AG09319 (cell line): ENCODE measurements around the gene VWC2L.

Experiments used
- DNase-seq: peaks from one replicate; pipeline ENCODE4 v3.0.0-alpha.2; 2010; ENCODE audit warnings: low read depth; ENCODE audit errors: extremely low read depth
- TF ChIP-seq, protein P1 (sequence below): IDR thresholded peaks from 2 replicates; pipeline ENCODE4 v1.5.1; 2011; ENCODE audit warnings: low read depth, mild to moderate bottlenecking, inconsistent platforms, low read length, moderate library complexity

The VWC2L gene

DNA sequence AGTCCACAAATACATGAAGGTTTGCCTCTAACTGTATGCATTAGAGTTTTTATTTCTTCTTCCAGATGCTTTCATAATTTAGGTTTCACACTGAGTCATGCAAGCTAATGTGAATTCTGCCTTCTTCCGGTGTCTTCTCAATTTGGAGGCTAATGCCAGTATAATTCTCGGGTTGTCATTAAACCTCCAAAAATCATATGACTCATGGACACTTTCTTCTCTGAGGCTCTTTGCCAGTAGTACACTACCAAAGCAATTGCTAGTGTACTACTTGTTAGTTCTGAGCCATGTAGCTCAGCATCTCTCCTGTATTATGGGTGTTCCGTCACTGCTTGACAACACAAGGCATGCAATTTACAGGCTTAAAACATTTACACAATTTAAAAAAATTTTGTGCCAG is 137.1 kb downstream of the VWC2L start:
- no peak for DNase-seq
- TF ChIP-seq, protein P1, sequence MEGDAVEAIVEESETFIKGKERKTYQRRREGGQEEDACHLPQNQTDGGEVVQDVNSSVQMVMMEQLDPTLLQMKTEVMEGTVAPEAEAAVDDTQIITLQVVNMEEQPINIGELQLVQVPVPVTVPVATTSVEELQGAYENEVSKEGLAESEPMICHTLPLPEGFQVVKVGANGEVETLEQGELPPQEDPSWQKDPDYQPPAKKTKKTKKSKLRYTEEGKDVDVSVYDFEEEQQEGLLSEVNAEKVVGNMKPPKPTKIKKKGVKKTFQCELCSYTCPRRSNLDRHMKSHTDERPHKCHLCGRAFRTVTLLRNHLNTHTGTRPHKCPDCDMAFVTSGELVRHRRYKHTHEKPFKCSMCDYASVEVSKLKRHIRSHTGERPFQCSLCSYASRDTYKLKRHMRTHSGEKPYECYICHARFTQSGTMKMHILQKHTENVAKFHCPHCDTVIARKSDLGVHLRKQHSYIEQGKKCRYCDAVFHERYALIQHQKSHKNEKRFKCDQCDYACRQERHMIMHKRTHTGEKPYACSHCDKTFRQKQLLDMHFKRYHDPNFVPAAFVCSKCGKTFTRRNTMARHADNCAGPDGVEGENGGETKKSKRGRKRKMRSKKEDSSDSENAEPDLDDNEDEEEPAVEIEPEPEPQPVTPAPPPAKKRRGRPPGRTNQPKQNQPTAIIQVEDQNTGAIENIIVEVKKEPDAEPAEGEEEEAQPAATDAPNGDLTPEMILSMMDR = no peak

DNA sequence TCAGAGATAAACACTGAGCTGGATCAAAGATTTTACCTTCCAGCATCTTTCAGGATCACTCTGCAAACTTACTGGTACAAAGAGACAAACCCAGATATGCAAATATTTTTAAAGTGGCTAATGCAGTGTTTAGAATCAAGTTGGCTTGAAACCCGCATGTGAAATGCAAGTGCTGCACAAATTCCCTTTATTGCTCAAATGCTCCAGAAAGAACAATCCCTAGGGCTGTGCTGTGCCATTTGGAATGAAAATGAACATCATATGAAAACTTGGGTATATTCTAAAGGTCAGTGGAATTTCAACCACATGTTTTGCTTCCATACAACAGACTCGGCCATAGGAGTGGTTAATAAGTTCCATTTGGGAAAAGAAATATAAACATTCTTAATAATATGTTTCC is 139.1 kb downstream of the VWC2L start:
- TF ChIP-seq, protein P1 = no peak

DNA sequence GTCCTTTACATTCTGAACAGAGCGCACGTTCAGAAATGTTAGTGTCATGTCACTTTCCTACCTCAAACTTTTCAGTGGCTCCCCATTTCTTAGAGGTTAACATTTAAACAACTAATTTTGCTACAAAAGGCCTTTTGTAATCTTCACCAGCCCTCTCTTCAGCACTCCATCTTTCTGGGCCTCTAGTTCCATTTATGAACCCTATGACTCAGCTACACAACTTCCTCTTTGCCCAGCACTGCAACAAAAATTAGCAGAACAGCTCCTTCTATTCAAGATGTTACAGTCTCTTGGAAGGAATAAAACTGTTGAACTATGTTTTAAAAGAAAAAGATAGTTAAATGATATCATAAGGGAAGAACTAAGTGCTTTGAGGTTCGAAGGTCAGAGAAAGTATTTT is 139.9 kb downstream of the VWC2L start:
- TF ChIP-seq, protein P1 = no peak
- DNase-seq = no peak

More for the DNA sequence above, 139.1 kb downstream of the VWC2L start:
- no peak for DNase-seq

DNA sequence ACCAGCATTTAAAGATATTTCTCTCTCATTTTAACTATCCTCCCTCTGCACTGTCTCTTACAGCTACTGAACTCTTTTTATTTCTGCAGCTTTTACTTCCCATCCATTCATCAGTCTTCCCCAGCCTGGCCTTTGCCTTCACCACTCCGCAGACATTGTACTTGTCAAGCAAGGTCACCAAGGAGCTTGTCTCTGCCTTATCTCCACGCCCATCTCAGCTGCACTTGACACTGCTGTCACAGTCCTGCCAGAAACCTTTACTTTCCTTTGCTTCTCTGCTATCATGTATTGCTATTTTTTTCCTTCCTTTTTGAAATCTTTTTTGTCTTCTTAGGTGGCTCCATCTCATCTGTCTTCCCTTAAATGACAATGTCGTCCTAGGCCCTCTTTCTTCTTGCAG is 147.0 kb downstream of the VWC2L start:
- TF ChIP-seq, protein P1 = no peak
- DNase-seq = no peak

DNA sequence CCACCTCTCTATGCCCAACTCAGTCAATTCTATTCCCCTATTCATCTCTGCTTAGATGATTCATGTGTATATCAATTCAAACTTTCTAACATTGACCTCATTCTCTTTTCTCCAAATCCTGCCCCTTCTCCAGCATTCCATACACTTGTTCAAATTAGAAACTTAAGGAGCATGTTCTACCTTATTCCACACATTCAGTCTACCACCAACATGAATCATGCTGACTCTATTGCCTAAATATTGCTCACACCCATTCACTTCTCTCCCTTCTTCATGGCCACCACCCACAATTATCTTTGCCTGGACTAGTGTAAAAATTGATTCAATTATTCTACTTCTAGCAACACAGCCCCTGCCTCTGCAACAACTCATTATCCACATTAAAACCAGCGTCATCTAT is 147.5 kb downstream of the VWC2L start:
- no peak for DNase-seq
- TF ChIP-seq, protein P1 = no peak

DNA sequence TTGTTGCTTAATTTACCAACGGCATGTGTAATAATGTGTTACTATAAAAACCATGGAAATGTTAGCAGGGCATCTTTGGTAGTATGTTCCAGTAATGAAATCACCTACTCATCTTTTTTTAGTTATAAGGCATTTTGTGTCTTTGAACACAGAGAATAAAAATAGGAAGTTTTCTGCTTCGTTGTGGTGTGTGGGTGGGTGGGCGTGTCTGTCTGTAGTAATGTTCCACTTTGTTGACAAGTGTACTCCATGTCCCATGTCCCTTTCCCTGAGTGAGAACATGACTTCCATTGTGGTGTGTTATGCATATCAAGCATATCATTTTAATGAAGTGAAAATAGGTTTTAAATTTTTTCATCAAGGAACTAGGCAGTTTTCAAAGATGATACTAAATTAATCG is 149.3 kb downstream of the VWC2L start:
- TF ChIP-seq, protein P1 = no peak

DNA sequence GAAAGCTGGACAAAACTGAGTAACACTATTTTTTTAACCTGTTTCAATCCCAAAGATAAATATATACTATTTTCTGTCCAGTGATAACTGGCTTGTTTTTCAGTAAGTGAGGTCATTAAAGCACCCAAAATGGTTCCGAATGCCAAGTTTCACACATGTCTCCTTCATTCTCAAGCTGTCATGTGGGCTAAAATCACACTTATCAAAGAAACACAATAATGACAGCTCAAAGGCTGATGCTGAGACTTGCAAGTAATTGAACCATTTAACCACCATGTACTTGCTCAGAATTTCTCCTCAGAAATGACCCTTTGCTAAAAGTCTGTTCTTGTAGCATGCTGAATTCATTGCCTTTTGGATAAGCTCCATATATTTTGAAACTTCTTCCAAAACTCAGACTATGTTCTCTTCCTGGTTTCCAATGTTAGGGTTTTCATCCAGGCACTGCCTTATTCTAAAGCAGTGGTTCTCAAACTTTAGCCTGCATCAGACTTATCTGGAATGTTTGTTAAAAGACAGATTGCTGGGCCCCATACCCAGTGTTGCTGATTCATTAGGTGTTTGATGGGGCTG is 149.8 kb downstream of the VWC2L start:
- DNase-seq = no peak
- TF ChIP-seq, protein P1 = no peak

More for the DNA sequence above, 149.3 kb downstream of the VWC2L start:
- DNase-seq = no peak
